GM18505 (cell line): ENCODE data around the gene DNAJB2.

Source experiments
- ATAC-seq: cut with Tn5 transposase; IDR thresholded peaks from one replicate; pipeline ENCODE4 v1.9.1; 2021; ENCODE audit not compliant: unreplicated experiment
- POLR2A ChIP-seq: IDR thresholded peaks from 4 replicates; pipeline ENCODE4 v1.6.1; 2011; ENCODE audit warnings: borderline replicate concordance; ENCODE audit not compliant: insufficient read depth, insufficient read length; ENCODE audit errors: extremely low read depth

DNAJB2 gene

DNA sequence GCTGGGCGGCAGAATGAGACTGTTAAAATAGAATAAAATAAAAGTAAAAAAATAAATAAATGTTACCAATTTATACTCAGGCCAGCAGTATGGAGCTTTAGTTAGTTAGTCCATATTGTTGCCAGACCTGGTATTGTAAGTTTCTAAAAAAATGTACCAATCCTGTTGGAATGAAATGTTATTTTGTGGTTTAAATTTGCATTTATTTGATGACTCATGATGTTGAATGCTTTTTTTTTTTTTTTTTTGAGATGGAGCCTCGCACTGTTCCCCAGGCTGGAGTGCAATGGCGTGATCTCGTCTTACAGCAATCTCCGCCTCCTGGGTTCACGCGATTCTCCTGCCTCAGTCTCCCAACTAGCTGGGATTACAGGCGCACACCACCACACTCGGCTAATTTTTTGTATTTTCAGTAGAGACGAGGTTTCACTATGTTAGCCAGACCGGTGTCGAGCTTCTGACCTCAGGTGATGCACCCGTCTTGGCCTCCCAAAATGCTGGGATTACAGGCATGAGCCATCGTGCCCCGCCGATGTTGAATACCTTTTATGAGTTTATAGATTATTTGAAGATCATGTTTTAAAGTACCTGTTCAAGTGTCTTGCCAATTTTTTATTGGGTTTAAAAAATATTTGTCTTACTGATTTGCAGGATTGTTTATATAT, 35.8 kb downstream of the DNAJB2 start:
- no peak for TF ChIP-seq POLR2A
- no peak for ATAC-seq

DNA sequence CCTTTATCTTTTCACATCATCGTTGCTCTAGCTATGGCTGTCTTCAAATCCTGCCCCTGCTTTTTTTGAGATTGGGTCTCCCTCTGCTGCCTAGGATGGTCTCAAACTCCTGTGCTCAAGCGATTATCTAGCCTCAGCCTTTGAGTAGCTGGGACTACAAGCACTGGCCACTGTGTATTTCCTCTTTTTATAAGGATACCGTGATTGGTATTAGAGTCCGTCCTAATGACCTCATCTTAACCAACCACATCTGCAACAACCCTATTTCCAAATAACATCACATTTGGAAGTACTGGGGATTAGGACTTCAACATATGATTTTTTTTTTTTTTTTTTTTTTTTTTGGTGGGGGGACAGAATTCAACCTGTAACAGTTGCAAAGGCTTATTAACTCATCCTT, 44.3 kb downstream of the DNAJB2 start:
- TF ChIP-seq POLR2A = no peak

DNA sequence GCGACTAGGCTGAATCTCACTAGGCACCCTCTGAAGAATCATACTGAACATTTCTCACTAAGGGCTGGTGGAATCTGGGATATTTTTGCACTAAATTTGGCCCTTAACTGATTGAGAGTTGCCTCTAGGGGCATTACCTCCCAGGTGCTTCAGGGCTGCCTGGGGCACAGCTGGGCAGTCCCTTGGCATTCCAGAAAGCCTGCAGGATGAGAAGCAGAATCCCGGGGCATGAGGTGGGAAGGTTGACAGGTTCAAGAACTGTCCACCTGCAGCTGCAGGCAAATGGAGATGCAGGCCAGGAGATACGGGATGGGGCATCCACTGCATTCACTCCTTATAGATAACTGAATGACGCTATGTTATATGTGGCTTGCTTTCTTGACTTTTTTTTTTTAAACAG, 46.0 kb downstream of the DNAJB2 start:
- no peak for TF ChIP-seq POLR2A
- ATAC-seq = no peak

More for the DNA sequence above, 44.3 kb downstream of the DNAJB2 start:
- ATAC-seq = no peak

GRCh38 chr2:219325657-219326315, 46.6 kb downstream of the DNAJB2 start:
- no peak for ATAC-seq
- TF ChIP-seq POLR2A = no peak

DNA sequence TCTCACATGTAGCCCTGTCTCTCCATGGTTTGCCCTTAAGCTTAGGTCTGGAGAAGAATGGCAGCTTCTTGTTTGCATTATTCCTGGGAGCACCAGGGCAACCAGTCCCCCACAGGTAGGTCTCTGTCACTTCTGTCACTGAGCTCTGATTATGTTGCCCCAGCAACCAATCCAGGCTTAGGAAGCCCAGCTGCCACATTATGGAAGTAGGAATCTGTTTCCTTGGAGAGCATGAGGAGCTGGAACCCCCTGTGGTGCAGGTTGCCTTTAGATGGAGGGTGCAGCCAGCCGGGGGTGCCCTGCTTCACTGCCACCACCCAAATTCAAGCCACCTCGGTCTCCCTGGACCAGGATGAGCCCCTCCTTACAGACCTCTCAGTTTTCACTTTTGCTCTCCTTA, 48.6 kb downstream of the DNAJB2 start:
- ATAC-seq = no peak
- no peak for TF ChIP-seq POLR2A

GRCh38 chr2:219331560-219332213, 52.5 kb downstream of the DNAJB2 start:
- no peak for TF ChIP-seq POLR2A
- ATAC-seq = no peak

DNA sequence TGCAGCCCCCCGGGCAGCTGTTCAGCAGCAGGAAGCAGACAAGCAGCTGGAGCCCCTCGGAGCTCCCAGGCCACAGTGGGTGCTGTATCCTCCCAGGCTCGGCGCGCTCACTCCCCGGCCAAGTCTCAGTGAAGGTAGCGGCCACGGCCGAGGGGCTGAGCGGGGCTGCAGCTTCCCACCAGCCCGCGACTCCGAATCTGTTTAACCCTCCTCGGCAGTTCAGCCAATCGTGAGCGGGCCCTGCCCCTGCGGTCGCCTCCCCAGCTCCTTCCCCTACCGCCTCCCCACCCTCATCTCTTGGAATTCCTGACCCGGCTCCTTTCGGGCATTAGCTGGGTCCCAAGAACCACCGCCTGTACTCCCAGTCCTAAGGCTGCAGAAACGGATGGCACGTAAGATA, 53.4 kb downstream of the DNAJB2 start, which contains the start of gene RESP18:
TSS of gene RESP18 (minus strand) at position 203 of the 400 bp plus-strand sequence.
- no peak for TF ChIP-seq POLR2A

GRCh38 chr2:219334076-219334475, 54.9 kb downstream of the DNAJB2 start:
- no peak for ATAC-seq
- TF ChIP-seq POLR2A = no peak

More for the DNA sequence above, 53.4 kb downstream of the DNAJB2 start, which contains the start of gene RESP18:
- ATAC-seq = no peak

GRCh38 chr2:219335373-219335786, 56.2 kb downstream of the DNAJB2 start:
- no peak for TF ChIP-seq POLR2A
- ATAC-seq = no peak
